ENCODE data around the gene MEF2C.
"Not testable (repeated sequence)": the region's sequence is repeated elsewhere in the genome, so short reads cannot be mapped to it uniquely, and the experiment has no call there.

The MEF2C gene

GRCh38 chr5:88798933-88799332 lies 84.1 kb downstream of the MEF2C start:
- not testable (repeated sequence) for DNase-seq (ENCODE audit: low read depth)

- not testable (repeated sequence) for DNase-seq (ENCODE audit: low read depth)
Observed at GRCh38 chr5:88793797-88794196, 89.2 kb downstream of the MEF2C start.

- no peak for DNase-seq (ENCODE audit: low read depth)
Observed at GRCh38 chr5:88792144-88792840, 90.7 kb downstream of the MEF2C start.

- no peak for DNase-seq (ENCODE audit: low read depth)
Observed at GRCh38 chr5:88787856-88788255, 95.1 kb downstream of the MEF2C start.

GRCh38 chr5:88786789-88787188 lies 96.2 kb downstream of the MEF2C start:
- DNase-seq (ENCODE audit: low read depth), result no peak

- DNase-seq (ENCODE audit: low read depth), result peak; percentile 85
Observed at GRCh38 chr5:88785746-88786565, 97.0 kb downstream of the MEF2C start.

GRCh38 chr5:88782571-88782970 lies 100.4 kb downstream of the MEF2C start:
- no peak for DNase-seq (ENCODE audit: low read depth)

- DNase-seq (ENCODE audit: low read depth), result no peak
Observed at GRCh38 chr5:88780736-88781135, 102.2 kb downstream of the MEF2C start.

- DNase-seq (ENCODE audit: low read depth), result no peak
Observed at GRCh38 chr5:88778736-88779135, 104.2 kb downstream of the MEF2C start.

- no peak for DNase-seq (ENCODE audit: low read depth)
Observed at GRCh38 chr5:88776692-88777091, 106.3 kb downstream of the MEF2C start.

- DNase-seq (ENCODE audit: low read depth), result no peak
Observed at GRCh38 chr5:88772831-88773230, 110.2 kb downstream of the MEF2C start.

- no peak for DNase-seq (ENCODE audit: low read depth)
Observed at GRCh38 chr5:88772047-88772446, 110.9 kb downstream of the MEF2C start.

- DNase-seq (ENCODE audit: low read depth), result no peak
Observed at GRCh38 chr5:88770276-88771257, 112.4 kb downstream of the MEF2C start.

GRCh38 chr5:88769165-88769564 lies 113.8 kb downstream of the MEF2C start:
- peak; percentile 74 for DNase-seq (ENCODE audit: low read depth)

- no peak for DNase-seq (ENCODE audit: low read depth)
Observed at GRCh38 chr5:88768411-88768810, 114.6 kb downstream of the MEF2C start.

GRCh38 chr5:88765798-88766197 lies 117.2 kb downstream of the MEF2C start:
- DNase-seq (ENCODE audit: low read depth), result no peak

- DNase-seq (ENCODE audit: low read depth), result no peak
Observed at GRCh38 chr5:88765171-88765570, 117.8 kb downstream of the MEF2C start.

GRCh38 chr5:88761939-88762338 lies 121.0 kb downstream of the MEF2C start:
- DNase-seq (ENCODE audit: low read depth), result no peak

- no peak for DNase-seq (ENCODE audit: low read depth)
Observed at GRCh38 chr5:88761269-88761850, 121.6 kb downstream of the MEF2C start.

- no peak for DNase-seq (ENCODE audit: low read depth)
Observed at GRCh38 chr5:88760527-88760926, 122.5 kb downstream of the MEF2C start.

- no peak for DNase-seq (ENCODE audit: low read depth)
Observed at GRCh38 chr5:88758591-88758990, 124.4 kb downstream of the MEF2C start.

GRCh38 chr5:88758184-88758583 lies 124.8 kb downstream of the MEF2C start:
- DNase-seq (ENCODE audit: low read depth), result no peak

Measured in GM04504 (cell line).